Cerebellar cortex (tissue), 1 donor: Measurements from ENCODE around the gene DEDD2.

ENCODE experiments used
- DNase-seq: peaks from one replicate; pipeline ENCODE4 v3.0.0-alpha.2; 2015; ENCODE audit warnings: low spot score

The DEDD2 gene

DNA sequence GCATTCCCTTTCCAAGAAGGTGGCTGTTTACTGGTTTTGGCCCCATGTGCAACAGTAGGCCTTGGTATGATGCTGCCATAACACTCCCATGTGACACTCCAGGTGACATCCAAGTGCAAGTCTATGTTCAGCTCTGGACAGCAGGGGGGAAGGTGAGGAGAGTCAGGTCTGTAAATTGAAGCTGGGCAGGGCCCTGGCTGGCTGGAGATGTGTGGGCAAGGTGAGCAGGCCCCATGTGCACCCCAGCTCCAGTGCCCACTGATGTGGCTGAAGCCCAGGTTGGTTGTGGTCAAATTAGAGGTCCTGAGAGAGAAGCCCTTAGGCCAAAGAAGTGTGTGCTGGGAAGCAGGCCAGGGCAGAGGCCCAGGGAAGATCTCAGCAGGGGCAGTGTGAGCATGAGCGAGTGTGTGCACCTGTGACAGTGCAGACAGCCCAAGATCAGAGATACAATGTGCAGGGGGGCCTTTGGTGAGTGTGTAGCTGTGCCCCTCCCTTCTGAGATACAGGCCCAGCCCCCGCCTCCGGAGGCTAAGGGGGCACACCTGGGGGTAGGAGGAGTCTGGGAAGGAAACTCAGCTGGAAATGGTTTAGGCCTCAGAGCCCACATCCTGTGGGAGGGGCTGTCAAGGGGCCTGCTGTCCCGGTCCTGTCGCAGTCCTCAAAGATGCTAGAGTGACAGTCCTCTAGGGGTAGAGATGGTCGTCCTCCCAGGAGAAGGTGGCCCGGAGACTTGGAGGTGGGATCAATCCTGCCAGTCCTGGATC lies 18.6 kb downstream of the DEDD2 start:
- no peak for DNase-seq

DNA sequence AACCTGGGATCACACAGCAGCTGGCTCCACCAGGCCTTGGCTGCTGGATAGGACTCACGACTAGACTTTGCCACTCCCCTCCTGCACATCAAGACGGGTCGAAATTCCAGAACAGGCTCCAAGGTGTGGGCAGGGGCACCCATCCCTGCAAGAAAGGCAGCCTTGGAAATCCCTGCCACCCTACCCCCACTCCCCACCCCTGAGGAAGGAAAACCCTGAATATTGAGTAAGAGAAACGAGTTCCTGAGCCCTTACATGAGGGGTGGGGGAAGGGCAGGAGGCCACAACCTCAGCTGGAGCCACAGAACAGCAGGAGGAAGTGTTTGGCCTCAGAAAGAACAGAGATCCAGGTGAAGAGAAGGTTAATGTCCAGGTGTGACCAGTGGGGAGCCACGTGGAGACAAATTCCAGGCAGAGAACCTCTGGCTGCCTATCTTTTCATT lies 20.1 kb downstream of the DEDD2 start:
- no peak for DNase-seq

DNA sequence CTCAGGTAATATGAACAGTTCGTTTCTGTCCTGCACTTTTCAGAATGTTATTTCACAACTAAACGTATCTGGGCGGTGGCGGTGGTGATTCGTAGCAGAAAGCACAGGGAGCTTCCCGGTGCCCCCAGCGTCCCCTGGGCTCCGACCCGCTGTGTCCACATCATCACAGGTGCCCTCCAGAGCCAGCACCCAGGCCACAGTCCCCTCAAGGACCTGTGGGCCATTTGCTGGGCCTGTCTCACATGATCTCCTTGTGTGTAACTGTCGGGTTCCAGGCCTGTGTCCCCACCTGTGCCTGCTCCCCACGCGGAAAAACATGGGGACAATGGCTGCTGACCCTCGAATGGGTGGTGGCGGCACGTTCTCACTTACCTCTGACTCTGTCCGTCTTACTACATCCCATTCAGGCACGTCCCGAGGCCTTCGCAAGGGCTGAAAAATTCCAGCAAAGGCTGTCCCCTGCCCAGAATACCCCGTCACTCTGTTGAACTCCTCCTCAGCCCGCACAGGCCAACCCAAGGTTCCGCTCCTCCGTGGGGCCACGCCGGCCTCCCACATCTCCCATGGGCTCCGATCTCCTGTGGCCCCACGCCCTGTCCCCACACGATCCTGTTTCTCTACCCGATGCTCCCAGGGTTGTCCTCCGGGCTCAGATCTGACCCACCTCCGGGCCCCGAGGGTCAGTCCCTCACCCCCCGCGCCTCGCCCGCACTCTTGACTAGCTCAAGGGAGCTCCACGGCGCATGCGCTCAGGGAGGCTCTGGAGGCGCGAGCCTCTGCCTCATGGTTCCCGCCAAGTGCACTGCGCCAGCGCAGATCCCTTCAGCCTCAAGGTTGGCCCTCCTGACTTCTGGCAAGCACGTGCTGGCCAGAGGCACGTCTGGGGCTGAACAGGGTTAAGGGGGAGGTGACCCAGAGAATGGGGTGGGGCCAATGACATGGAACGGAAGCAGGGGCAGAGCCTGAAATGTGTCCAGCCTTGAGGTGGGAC lies 21.2 kb downstream of the DEDD2 start:
- no peak for DNase-seq

DNA sequence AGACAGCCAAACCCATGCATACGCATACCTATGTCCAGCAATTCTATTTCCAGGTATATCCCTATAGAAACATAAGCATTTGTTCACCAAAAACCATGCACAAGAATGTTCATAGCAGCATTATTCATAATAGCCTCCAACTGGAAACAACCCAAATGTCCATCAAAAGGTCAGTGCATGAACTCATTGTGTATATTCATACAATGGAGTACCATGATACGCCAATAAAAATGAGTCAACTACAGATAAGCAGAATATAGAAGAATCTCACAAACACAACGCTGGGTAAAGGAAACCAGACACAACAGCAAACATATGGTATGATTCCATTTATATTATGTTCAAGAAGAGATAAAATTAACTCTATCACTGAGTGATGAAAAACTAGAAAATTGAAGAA lies 23.8 kb downstream of the DEDD2 start:
- DNase-seq: no peak

DNA sequence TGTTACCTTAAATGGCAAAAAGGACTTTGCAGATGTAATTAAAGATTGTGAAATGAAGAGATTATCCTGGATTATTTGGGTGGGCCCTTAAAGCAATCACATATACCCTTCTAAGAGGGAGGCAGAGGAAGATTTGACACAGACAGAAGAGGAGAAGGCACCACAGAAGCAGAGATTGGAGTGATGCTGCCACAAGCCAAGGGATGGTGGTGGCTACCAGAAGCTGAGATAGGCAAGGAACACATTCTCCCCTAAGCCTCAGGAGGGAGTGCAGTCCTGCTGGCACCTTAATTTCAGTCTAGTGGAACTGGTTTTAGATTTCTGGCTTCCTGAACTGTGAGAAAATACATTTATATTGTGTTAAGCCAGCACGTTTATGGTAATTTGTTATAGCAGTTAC lies 24.2 kb downstream of the DEDD2 start:
- DNase-seq: no peak

DNA sequence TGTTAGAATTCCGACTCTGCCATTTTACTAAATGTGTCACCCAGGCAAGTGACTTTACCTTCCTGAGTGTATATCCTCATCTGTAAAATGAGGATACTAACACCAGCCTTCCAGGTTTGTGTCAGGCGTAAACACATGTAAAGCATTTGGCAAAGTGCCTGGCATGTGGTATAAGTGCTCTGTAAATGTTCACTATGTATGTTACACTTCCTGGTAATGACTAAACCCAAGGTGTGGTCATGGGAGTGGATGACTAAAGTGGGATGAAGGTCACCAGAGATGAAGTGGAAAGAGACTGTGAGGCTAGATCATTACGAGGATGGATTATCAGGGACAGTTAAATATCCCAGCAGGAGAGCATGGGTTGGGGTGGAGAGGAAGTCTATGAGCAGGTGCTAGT lies 25.6 kb downstream of the DEDD2 start:
- no peak for DNase-seq

DNA sequence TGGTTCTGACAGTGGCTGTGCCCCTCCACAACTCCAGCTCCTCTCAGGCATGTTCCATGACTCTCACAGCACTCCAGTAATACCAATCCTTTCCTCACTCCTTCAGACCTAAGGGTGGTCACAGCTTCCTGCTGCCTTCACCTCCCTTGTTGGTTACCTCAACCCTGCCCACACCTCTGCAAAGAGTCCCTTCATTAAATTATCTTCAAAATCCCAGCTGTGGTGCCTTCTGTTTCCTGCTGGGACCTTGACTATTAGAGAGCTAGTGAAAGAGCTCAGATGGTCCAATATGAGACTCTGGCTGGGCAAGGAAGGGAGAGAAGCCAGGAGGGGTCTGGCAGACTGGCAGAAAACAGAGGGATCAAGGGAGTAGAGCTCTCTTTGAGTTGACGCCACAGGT lies 26.1 kb downstream of the DEDD2 start:
- no peak for DNase-seq

DNA sequence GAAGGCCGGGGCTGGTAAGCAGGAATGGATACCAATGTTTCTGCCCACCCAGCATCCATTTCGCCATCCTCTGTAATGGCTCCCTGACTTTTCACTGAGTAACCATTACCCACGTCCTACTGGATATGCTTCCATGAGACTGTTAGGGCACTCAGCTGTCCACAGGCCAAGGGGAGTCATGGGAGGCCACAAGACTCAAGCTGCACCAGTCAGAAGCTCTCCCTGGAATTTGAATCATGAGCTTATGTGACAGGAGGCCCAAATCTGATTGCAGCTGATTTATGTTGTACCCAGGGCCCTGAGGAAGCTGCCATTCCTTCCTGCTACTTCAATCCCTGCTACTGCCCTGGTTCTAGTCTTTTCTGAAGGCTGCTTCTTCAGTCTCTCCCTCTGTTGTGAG lies 28.3 kb downstream of the DEDD2 start:
- DNase-seq: no peak

DNA sequence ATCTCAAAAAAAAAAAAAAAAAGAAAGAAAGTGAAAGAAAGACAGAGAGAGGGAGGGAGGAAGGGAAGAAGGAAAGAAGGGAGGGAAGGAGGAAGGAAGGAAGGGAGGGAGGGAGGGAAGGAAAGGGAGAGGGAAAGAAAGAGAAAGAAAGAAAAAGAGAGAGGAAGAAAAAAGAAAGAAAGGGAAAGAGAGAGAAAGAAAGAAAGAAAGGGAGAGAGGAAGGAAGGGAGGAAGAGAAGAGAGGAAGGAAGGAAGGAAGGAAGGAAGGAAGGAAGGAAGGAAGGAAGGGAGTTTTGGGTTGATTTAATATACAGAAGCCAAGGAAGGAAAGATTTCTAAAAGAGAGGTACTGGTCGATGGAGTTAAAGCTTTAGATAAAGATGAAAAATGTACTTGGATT lies 28.8 kb downstream of the DEDD2 start:
- no peak for DNase-seq

DNA sequence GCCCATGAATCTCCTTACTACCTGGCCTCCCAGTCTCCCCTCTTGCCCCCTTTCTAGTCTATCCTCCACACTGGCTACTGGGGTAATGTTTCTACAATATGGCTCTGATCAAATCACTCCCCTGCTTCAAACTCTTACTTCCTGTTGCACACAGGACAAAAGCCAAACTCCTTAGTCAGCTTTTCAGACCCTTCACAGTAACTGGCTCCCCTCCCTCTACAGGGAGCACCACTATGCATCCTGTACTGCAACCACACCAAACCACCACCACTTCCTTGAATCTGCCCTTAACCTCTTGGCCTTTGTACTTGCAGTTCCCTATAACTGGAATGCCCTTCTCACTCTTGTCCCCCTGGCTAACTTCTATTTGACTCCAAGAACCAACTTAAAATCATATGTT lies 32.2 kb downstream of the DEDD2 start:
- DNase-seq: no peak

DNA sequence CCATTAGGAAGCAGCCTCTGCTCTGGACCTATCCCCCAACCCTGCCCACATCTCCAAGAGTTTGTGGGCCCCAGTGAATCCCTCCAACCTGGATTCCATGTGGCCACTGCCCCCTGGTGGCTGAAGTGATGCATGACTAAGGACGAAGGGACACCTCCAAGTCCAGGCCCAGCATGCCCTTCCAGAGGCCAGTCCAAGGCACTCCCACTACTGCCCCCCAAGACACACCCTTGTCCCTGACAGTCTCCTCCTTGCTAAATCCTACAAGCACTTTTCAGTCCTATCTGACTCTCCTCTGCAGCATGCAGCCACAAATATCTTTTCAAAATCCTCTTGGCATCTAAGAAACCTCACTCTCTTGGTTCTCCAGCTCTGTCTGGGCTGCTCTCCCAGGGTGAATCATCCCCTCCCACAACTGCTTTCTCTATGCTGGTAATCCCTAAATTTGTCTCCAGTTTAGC lies 33.0 kb downstream of the DEDD2 start:
- peak; percentile 90 for DNase-seq

DNA sequence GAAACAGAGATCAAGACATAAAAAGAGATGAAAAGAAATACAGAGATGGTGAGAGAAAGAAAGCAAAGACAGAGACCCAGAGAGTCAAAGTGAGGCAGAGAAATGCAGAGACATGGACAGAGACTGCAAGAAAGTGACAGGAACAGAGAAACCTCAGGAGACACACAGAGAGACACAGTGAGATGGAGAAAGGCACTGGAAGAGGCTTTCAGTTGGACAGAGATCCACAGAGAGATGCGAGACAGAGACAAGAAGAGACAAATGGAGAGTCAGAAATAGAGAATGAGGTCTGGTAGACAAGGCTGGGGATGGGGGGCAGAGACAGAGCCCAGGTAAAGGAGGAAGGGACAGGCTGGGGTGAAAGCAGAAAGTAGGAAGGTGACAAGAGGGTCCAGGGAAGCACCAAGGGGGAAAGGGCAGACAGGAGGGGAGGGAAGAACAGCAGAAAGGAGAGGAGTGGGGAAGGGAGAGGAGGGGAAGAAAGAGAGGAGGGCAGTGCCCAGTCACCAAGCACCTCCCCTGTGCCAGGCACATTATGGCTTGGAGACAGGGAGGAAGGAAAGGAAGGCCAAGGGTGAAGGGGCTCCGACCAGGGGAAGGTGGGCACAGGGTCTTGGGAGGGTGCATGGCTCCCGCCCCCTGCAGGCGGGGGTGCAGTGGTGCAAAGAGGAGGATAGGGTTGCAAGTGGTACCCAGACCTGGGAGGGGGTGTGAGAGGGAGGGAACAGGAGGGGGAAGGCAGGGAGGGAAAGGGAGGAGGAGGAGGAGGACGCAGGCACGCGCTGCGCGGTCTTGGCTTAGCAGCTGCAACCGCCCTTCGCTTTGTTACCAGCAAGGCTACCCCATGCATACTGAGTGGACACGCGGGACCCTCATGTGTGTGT lies 38.4 kb downstream of the DEDD2 start:
- DNase-seq: no peak

DNA sequence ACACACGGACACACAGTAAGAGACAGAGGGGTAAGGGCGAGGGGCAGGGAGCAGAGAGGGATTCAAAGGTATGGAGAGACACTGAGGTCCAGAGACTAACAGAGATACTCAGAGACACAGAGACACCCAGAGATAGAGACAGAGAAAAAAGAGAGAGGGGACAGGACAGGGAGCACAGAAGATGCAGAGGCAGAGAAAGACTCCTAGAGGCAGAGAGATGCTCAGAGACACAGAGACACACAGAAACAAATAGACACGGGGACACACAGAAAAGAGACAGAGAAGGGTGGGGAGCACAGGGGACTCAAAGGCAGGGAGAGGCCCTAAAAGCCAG lies 39.8 kb downstream of the DEDD2 start:
- no peak for DNase-seq

DNA sequence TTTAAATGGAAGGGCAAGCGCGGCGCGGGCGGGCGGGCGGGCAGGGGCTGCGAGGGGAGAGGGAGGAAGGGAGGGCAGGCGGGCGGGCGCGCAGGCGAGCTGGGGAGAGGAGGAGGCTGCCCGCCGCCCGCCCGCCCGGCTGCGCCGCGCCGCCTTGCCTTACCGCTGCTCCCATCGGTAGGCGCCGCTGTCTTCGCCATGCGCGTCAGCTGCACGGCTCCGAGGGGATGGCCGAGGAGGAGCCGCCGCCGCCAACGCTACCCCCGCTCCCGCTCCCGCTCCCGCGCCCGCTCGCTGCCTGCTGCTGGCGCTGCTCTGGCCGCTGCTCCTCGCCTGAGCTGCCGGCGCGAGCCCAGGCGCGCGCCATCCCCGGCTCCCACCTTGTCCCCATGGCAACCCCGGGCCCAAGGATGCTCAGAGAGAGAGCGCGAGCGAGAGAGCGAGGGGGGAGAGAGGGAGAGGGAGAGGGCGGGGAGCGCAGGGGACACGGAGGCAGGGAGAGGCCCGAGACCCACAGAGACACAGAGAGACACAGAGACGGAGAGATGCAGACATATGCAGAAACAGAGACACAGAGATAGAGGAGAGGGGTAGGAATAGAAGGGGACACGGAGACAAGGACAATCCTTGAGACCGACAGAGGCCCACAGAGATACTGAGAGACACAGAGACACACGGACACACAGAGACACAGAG lies 40.3 kb downstream of the DEDD2 start:
- peak; percentile 80 for DNase-seq

DNA sequence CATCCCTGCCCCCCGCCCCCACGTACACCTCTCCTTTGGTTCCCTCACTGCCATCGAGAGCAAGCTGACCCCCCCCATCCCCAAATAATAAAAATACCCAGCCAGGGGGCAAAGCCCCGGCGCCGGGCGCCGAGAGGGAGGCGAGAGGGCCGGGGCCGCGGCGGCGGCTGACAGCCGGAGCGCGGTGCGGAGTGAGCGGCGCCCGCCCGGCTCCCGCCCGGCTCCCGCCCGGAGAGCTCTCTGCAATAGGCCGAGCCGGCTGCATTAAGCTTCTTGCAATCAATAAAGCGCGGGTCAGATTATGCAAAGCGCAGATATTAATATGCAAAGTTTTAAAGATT lies 40.9 kb downstream of the DEDD2 start:
- no peak for DNase-seq

DNA sequence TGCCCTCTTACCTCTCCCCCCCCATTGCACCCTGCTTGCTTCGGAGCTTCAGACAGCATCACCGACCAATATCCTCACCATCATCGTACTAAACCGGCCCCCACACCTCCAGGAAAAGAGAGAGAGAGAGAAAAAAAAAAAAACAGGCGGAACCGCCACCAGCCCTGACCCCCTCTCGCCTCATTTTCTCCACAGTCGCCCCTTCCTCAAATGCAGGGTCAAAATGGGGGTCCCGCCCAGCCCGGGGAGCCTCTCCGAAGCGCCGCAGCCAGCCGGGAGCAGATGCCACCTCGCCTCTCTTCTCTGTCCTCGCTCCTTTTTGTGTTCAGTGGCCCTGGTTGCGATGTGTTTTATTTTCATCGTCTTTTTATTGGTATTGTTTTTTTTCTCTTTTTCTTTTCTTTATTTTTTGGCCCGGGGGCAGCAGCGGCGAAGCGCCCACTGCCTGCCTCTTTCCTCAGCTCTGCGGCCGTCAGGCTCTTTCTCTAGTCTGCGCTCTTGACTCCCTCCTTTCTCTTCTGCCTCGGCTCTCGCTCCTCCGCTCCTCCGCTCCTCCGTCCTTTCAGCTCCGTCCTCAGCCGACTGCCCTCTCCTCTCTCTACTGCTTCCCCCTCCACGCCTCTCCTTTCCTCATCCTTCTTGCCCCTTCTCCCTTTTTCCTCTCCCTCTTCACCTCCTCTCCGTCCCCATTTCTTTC lies 41.4 kb downstream of the DEDD2 start:
- DNase-seq: peak; percentile 64

DNA sequence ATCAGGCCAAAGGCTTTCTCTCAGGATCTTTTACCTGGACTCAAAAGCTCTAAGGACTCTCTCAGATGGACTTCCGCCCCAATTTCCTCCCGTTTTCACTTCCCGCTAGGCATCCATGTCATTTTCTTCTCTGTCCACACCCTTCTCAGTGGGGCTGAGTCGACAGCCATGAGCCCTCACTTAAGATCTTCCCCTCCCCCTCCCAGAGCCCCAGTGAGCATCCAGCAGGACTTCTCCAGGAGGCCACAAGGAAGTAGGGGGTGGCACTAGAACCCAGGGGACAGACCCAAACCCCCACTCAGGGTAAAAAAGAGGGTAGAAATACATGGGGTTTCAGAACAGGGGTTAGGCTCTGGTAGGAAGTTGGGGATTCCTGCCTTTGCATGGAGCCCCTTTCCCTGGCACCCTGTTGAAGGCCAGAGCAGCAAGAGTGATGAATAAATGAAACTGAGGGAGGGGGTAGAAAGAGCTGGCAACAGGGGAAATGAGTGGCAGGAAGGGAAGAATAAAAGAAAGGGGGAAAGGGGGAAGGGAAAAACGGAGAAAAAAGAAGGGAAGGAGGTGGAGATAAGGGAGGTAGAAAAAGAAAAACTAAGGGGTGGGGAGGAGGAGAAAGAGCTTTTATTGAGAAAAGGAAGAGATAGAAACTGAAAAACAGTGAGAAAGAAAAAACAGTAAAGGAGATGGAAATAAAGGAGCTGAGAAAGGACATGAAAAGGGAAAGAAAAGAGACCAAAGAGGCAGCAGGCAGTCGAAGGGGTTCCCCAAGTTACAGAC lies 42.3 kb downstream of the DEDD2 start:
- peak; percentile 37 for DNase-seq

DNA sequence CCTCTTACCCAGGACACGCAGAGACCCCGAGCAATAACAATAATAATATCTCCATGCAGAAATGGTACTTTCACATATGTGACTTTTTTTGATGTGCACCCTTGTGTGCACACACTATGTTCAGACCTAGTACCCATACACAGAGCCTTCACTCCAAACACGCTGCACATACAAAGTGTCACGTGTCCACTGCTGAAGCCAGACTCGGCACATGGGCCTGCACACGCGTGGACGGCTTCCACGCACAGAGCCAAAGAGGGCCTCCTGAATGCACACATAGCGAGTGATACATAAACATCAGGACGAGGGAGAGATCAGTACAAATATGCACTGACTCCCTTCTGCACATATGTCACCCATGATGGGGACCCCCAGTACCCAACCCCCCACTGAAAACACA lies 43.3 kb downstream of the DEDD2 start:
- no peak for DNase-seq

DNA sequence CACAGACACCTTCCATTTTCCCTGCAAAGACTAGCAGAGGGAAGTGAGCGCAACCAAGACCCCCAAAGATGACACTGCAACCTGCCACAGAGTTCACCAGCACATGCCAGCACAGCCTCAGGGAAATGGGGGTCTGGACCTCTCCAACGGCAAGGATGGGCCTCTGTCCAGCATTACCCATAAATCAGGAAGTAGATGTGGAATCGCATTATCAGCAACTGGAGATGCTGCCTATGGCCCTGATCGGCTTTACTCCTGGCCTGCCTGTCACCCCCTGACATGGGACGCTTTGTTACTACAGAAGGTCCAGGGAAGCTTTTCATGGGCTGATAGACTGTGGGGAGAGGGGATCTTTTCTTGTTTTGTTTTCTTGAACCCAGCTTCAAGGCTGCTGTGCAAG lies 43.8 kb downstream of the DEDD2 start:
- DNase-seq: no peak

DNA sequence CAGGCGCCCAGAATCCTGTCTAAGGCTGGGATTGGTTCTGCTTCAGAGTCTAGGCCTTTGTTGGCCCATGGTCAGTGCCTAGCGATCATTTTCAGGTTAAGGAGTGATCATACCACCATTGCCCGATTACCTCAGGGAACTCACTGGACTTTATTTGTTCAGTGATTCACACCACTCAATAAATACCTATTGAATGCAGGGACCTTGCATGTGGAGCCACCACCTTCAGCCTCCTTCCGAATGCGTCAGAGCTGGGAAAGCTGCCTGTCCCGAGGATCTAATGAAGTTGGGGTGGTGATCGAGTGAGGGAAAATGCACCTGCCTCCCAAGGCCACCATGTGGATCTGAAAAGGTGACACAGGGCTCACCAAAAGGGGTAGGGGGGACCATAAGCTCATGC lies 45.2 kb downstream of the DEDD2 start:
- no peak for DNase-seq
